Parathyroid adenoma (tissue), 2 donors: ENCODE data around the gene TRAPPC2L.

Source experiments
- H2AFZ ChIP-seq: fragments of 300-600 bp; sonication (generic); one replicate; pipeline ENCODE4 v1.7.0; 2017; ENCODE audit warnings: antibody characterized with exemption, mild to moderate bottlenecking
- H3K27ac ChIP-seq: fragments of 300-600 bp; sonication (generic); one replicate; pipeline ENCODE4 v1.7.0; 2017
- H3K27me3 ChIP-seq: fragments of 300-600 bp; sonication (generic); one replicate; pipeline ENCODE4 v1.7.0; 2017; ENCODE audit warnings: low read length; ENCODE audit not compliant: control insufficient read depth, insufficient read depth
- H3K36me3 ChIP-seq: fragments of 300-600 bp; sonication (generic); one replicate; pipeline ENCODE4 v1.7.0; 2017; ENCODE audit warnings: low read length; ENCODE audit not compliant: control insufficient read depth, insufficient read depth
- H3K4me1 ChIP-seq: fragments of 300-600 bp; sonication (generic); one replicate; pipeline ENCODE4 v1.7.0; 2017; ENCODE audit warnings: control low read depth
- H3K4me2 ChIP-seq: fragments of 300-600 bp; sonication (generic); one replicate; pipeline ENCODE4 v1.7.0; 2017; ENCODE audit warnings: low read length
- H3K4me3 ChIP-seq: fragments of 300-600 bp; sonication (generic); one replicate; pipeline ENCODE4 v1.7.0; 2017; ENCODE audit warnings: low read depth, low read length
- H3K79me2 ChIP-seq: fragments of 300-600 bp; sonication (generic); one replicate; pipeline ENCODE4 v1.7.0; 2017; ENCODE audit warnings: control low read depth
- H3K9ac ChIP-seq: fragments of 300-600 bp; sonication (generic); one replicate; pipeline ENCODE4 v1.7.0; 2017; ENCODE audit warnings: mild to moderate bottlenecking
- H3K9me3 ChIP-seq: fragments of 300-600 bp; sonication (generic); one replicate; pipeline ENCODE4 v1.7.0; 2017; ENCODE audit warnings: low read length; ENCODE audit not compliant: control insufficient read depth
- CTCF ChIP-seq: fragments of 300-600 bp; sonication (generic); IDR thresholded peaks from one replicate; pipeline ENCODE4 v1.7.0; 2017; ENCODE audit warnings: antibody characterized with exemption, mild to moderate bottlenecking
- donor health status: primary hyperparathyroidism.

Gene TRAPPC2L

GRCh38 chr16:88868974-88869672, 12.2 kb downstream of the TRAPPC2L start:
- Histone ChIP-seq H3K27ac (no peak overlapping the region), H3K4me2 (no peak overlapping the region), H3K4me1 (no peaks in the 10 kb centered on the region), H2AFZ (no peak overlapping the region), H3K4me3 (no peak overlapping the region), H3K27me3 (no peaks in the 10 kb centered on the region), H3K79me2 (no peaks in the 10 kb centered on the region), H3K9ac (no peak overlapping the region), H3K36me3 (no peaks in the 10 kb centered on the region), H3K9me3 (no peaks in the 10 kb centered on the region)
- TF ChIP-seq CTCF: no peak

DNA sequence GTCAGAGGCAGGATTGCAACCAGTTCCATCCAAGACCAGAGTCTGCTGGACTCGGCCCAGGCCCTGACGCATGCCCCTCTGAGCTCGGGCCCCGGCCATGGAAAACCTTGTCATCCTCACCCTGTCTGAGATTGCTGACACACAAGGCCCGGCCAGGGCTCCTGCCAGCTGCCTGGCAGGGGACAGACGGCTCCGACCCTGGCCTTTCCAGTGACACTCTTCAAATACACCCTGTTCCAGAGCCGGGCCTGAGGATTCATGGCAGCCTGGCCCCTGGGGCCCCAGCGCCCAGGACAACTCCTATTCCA, 12.7 kb downstream of the TRAPPC2L start:
- no peak overlapping the region for H3K9ac ChIP-seq
- no peaks in the 10 kb centered on the region for H3K36me3 ChIP-seq
- TF ChIP-seq CTCF: no peak
- no peaks in the 10 kb centered on the region for H3K9me3 ChIP-seq
- H3K27me3 ChIP-seq: no peaks in the 10 kb centered on the region
- no peak overlapping the region for H3K4me2 ChIP-seq
- no peak overlapping the region for H3K4me3 ChIP-seq
- no peaks in the 10 kb centered on the region for H3K4me1 ChIP-seq
- no peaks in the 10 kb centered on the region for H3K79me2 ChIP-seq
- no peak overlapping the region for H2AFZ ChIP-seq
- no peak overlapping the region for H3K27ac ChIP-seq

DNA sequence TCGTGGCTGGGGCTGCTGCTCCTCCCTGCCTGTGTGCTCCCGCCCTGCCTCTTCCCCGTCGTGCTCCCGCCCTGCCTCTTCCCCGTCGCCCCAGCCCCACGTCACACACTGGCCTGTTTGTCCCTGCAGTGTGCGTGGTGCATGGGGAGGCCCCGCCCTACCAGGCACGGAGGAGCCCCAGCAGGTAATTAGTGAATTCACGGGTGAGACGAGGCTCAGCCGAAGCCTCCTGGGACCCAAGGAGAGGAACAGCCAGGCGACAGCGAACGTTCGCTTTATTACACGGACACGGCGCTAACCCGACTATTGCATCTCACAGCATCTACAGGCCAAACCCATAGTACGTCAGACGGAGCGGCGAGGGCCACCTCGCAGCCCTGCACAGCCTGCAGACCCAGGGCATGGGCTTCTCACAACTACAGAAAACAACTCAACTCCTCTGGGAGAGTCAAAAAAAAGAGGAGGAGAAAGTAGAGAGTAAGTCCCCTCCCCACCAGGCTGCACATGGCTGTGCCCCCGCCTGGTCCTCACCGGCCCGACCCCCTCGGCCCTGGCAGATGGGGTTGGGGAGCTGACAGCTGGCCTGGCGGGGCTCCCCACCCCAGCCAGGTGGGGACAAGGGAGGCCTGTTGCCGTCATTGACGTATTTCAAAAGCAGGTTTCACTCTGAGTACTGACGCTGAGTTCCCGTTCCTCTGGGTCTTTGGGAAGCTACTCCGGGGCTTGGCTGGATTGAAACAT, 13.9 kb downstream of the TRAPPC2L start:
- Histone ChIP-seq H3K9me3 (no peaks in the 10 kb centered on the region), H3K4me3 (no peak overlapping the region), H3K27ac (no peak overlapping the region), H3K79me2 (no peaks in the 10 kb centered on the region), H3K36me3 (no peaks in the 10 kb centered on the region), H3K4me1 (no peaks in the 10 kb centered on the region), H3K9ac (no peak overlapping the region), H3K4me2 (no peak overlapping the region), H2AFZ (no peak overlapping the region), H3K27me3 (no peaks in the 10 kb centered on the region)
- no peak for TF ChIP-seq CTCF

- TF ChIP-seq CTCF: no peak
- Histone ChIP-seq H3K9ac (no peak overlapping the region), H3K27me3 (no peaks in the 10 kb centered on the region), H3K27ac (no peak overlapping the region), H3K4me2 (no peak overlapping the region), H3K36me3 (no peaks in the 10 kb centered on the region), H3K9me3 (no peaks in the 10 kb centered on the region), H2AFZ (no peak overlapping the region), H3K4me3 (no peak overlapping the region), H3K79me2 (no peaks in the 10 kb centered on the region), H3K4me1 (no peaks in the 10 kb centered on the region)
These were observed 14.4 kb downstream of the TRAPPC2L start for GRCh38 chr16:88871349-88871702.
